Mucosa of descending colon (tissue), 3 donors: ENCODE measurements around the gene PIK3R2. TPM values are rescaled to one million over a fixed set of nuclear protein-coding genes. Genes with fewer than 3 reads are reported as not detected.

ENCODE experiments used
- ATAC-seq: fragments of 200-7000 bp; cut with Tn5 transposase; one replicate; pipeline ENCODE4 v1.9.1; 2020; ENCODE audit warnings: mild to moderate bottlenecking, moderate library complexity
- DNase-seq, 3 donors: peaks; one replicate each; pipeline ENCODE4 v3.0.0-alpha.2; 2020
- H3K36me3 ChIP-seq: fragments of 200-600 bp; one replicate; pipeline ENCODE4 v1.8.0; 2021; ENCODE audit warnings: low read depth, mild to moderate bottlenecking
- H3K4me1 ChIP-seq: fragments of 200-600 bp; one replicate; pipeline ENCODE4 v1.8.0; 2021; ENCODE audit warnings: low read depth, mild to moderate bottlenecking
- H3K4me3 ChIP-seq: fragments of 200-600 bp; one replicate; pipeline ENCODE4 v1.8.0; 2021; ENCODE audit warnings: mild to moderate bottlenecking
- H3K9me3 ChIP-seq: fragments of 200-600 bp; one replicate; pipeline ENCODE4 v1.8.0; 2021; ENCODE audit warnings: mild to moderate bottlenecking
- CTCF ChIP-seq: fragments of 200-600 bp; IDR thresholded peaks from one replicate; pipeline ENCODE4 v1.8.0; 2022; ENCODE audit warnings: antibody characterized with exemption, mild to moderate bottlenecking
- intact Hi-C, 2 donors: fragments of 100-400 bp; cut with DNase I in 1 of 2; cut with micrococcal nuclease in 1 of 2; formaldehyde crosslinking; loops; one replicate each; pipeline versions ENCODE4 v1.11.0 to v1.11.1; 2022; cut with DNase I, micrococcal nuclease
- total RNA-seq, 3 donors: library from RNA; stranded (reverse); fragmentation: NEBNext Ultra II Directional in 2 of 3; extraction: Animal tissue kit (Norgen Biotek cat#: 25700) in 2 of 3; gene quantifications; one replicate each; pipeline versions ENCODE4 v1.2.1 to v1.2.4, GENCODE V29; 2021 to 2023
- donor health status: DM: no; HTN: no; CAD: no; lungs with moderate emphysema.
- donor health status: DM: no; HTN: no; CAD: no.
- donor health status: DM: no; HTN: yes; CAD: no.

PIK3R2 gene
- total RNA-seq, 3 donors from 2014 or later, result 31.6 to 40.0 (median 35.2) TPM

GRCh38 chr19:18150776-18151624, 2.0 kb upstream of the PIK3R2 start:
- no peak for ATAC-seq
- H3K9me3 ChIP-seq, result no peaks in the 10 kb centered on the region
- intact Hi-C loops, result no loop called here
- peak in 2 of 3 donors; percentile 22 to 45 for DNase-seq
- peaks cover 25% of the 10 kb centered on the region for H3K4me1 ChIP-seq
- TF ChIP-seq CTCF, result no peak
- H3K36me3 ChIP-seq, result peaks cover 4% of the 10 kb centered on the region
- H3K4me3 ChIP-seq, result no peak overlapping the region

- ATAC-seq (peak; percentile 74), DNase-seq (peak; percentile 98 to 100 (median 98))
- H3K4me3 ChIP-seq, result peak overlapping the region; percentile 29
- H3K36me3 ChIP-seq, result peaks cover 4% of the 10 kb centered on the region
- H3K9me3 ChIP-seq, result no peaks in the 10 kb centered on the region
- intact Hi-C loops, result no loop called here
- no peak for TF ChIP-seq CTCF
- H3K4me1 ChIP-seq, result peaks cover 39% of the 10 kb centered on the region
These were observed 534 bp upstream of the PIK3R2 start for GRCh38 chr19:18152442-18152816.

- DNase-seq, result peak; percentile 47 to 80 (median 73)
- H3K36me3 ChIP-seq, result peaks cover 4% of the 10 kb centered on the region
- H3K9me3 ChIP-seq, result no peaks in the 10 kb centered on the region
- H3K4me3 ChIP-seq, result peak overlapping the region; percentile 29
- ATAC-seq, result no peak
- intact Hi-C loops, result no loop called here
- TF ChIP-seq CTCF, result no peak
- H3K4me1 ChIP-seq, result peaks cover 43% of the 10 kb centered on the region
These were observed 682 bp downstream of the PIK3R2 start for GRCh38 chr19:18153556-18154134.

- intact Hi-C loops, result no loop called here
- Histone ChIP-seq H3K4me1 (peaks cover 43% of the 10 kb centered on the region), H3K36me3 (peaks cover 4% of the 10 kb centered on the region), H3K4me3 (no peak overlapping the region), H3K9me3 (no peaks in the 10 kb centered on the region)
- TF ChIP-seq CTCF, result no peak
- peak; percentile 62 to 76 (median 72) for DNase-seq
- no peak for ATAC-seq
These were observed 2.4 kb downstream of the PIK3R2 start for GRCh38 chr19:18155095-18156087.

- DNase-seq, result peak in 1 of 3 donors; percentile 43
- H3K4me3 ChIP-seq, result no peak overlapping the region
- intact Hi-C loops, result no loop called here
- H3K36me3 ChIP-seq, result peaks cover 4% of the 10 kb centered on the region
- TF ChIP-seq CTCF, result no peak
- H3K9me3 ChIP-seq, result no peaks in the 10 kb centered on the region
- ATAC-seq, result no peak
- peaks cover 49% of the 10 kb centered on the region for H3K4me1 ChIP-seq
These were observed 3.3 kb downstream of the PIK3R2 start for GRCh38 chr19:18156268-18156667.
